CD4-positive, alpha-beta memory T cell (primary cell): ENCODE measurements around the gene OOSP3. TPM values are rescaled to one million over a fixed set of nuclear protein-coding genes. Genes with fewer than 3 reads are reported as not detected.

ENCODE experiments used
- CTCF ChIA-PET: fragments of 350-600 bp; sonication (Branson Sonifier 250); formaldehyde crosslinking; loops from one replicate; lab custom pipeline; 2021; ENCODE audit warnings: inconsistent platforms; ENCODE audit not compliant: partially characterized antibody; lab: Charles Lee
- POLR2A ChIA-PET: fragments of 350-600 bp; sonication (Branson Sonifier 250); formaldehyde crosslinking; loops from one replicate; lab custom pipeline; 2021; ENCODE audit not compliant: partially characterized antibody; lab: Charles Lee
- DNase-seq, 5 donors: peaks; one replicate each; pipeline versions ENCODE4 v3.0.0 to v3.0.0-alpha.2; 2020 to 2022; ENCODE audit warnings: mixed read lengths in 1 of 5
- H3K27ac ChIP-seq: one replicate; pipeline ENCODE4 v1.7.0; 2013; ENCODE audit warnings: low read depth, low read length
- H3K27me3 ChIP-seq: 2 replicates; pipeline ENCODE4 v1.7.0; 2013; ENCODE audit warnings: mild to moderate bottlenecking, low read length, moderate library complexity; ENCODE audit not compliant: insufficient read depth
- H3K36me3 ChIP-seq: 2 replicates; pipeline ENCODE4 v1.7.0; 2013; ENCODE audit warnings: mild to moderate bottlenecking, low read length, moderate library complexity; ENCODE audit not compliant: insufficient read depth
- H3K4me1 ChIP-seq: 2 replicates; pipeline ENCODE4 v1.7.0; 2013; ENCODE audit warnings: mild to moderate bottlenecking, low read length, moderate library complexity; ENCODE audit not compliant: insufficient read depth
- H3K4me3 ChIP-seq, 2 donors: one replicate each; pipeline ENCODE4 v1.7.0; 2013; ENCODE audit warnings: low read length in 2 of 2, mild to moderate bottlenecking in 1 of 2
- H3K9me3 ChIP-seq, 2 donors: one replicate each; pipeline ENCODE4 v1.7.0; 2013; ENCODE audit warnings: low read length in 2 of 2, control low read depth in 1 of 2; ENCODE audit not compliant: control insufficient read depth in 1 of 2
- H3K27ac Mint-ChIP-seq, 7 donors: one replicate each; pipeline ENCODE4 v1.8.0; 2020 to 2021; ENCODE audit warnings: mixed read lengths in 7 of 7, mild to moderate bottlenecking in 6 of 7, inconsistent platforms in 3 of 7, moderate library complexity in 3 of 7
- H3K27me3 Mint-ChIP-seq, 2 donors: one replicate each; pipeline ENCODE4 v1.8.0; 2020 to 2021; ENCODE audit warnings: mixed read lengths in 2 of 2
- H3K36me3 Mint-ChIP-seq, 2 donors: one replicate each; pipeline ENCODE4 v1.8.0; 2020 to 2021; ENCODE audit warnings: mixed read lengths in 2 of 2, inconsistent platforms in 1 of 2, mild to moderate bottlenecking in 1 of 2
- H3K4me1 Mint-ChIP-seq, 4 donors: one replicate each; pipeline ENCODE4 v1.8.0; 2020 to 2021; ENCODE audit warnings: mixed read lengths in 4 of 4, mild to moderate bottlenecking in 1 of 4
- H3K4me3 Mint-ChIP-seq, 8 donors: one replicate each; pipeline ENCODE4 v1.8.0; 2020 to 2021; ENCODE audit warnings: mixed read lengths in 8 of 8, mild to moderate bottlenecking in 7 of 8, moderate library complexity in 6 of 8, inconsistent platforms in 3 of 8
- H3K9me3 Mint-ChIP-seq, 8 donors: one replicate each; pipeline ENCODE4 v1.8.0; 2020 to 2021; ENCODE audit warnings: mixed read lengths in 8 of 8, mild to moderate bottlenecking in 5 of 8, inconsistent platforms in 3 of 8, moderate library complexity in 1 of 8
- intact Hi-C: fragments of 100-400 bp; cut with micrococcal nuclease; formaldehyde crosslinking; loops from one replicate; pipeline ENCODE4 v1.15.1; 2023
- polyA plus RNA-seq, 2 donors: library from polyadenylated mRNA; unstranded; fragments of 300-500 nt; fragmentation: Illumina TruSeq; gene quantifications; one replicate each; pipeline ENCODE4 v1.2.3, GENCODE V29; 2021
- total RNA-seq, 2 experiments: library from RNA; stranded (reverse); gene quantifications; one replicate each; pipeline ENCODE4 v1.2.3, GENCODE V29; 2021

Gene OOSP3
- total and polyA plus RNA-seq, 4 experiments from 2014 or later, result not detected

DNA sequence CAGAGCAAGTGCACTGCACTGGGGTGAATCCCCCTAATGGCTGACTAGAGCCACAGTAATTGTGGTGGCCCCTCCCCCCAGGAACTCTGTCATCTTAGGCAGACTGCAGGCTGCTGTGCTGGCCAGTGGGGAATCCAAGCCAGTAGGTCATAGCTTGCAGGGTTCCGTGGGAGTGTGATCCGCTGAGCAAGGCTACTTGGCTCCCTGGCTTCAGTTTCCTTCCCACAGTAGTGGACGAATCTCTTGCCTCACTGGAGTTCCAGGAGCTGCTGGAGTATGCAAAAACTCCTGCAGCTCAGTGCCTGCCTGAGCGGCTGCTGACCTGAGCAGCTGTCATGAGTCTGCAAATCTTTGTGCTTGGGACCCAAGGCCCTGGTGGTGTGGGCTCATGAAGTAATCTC is 13.2 kb downstream of the OOSP3 start:
- Mint-ChIP-seq H3K27me3 (peaks cover 5 to 8% of the 10 kb centered on the region in 2 donors), H3K27ac (no peak overlapping the region), H3K9me3 (peaks cover 3 to 53% (median 42%) of the 10 kb centered on the region in 8 donors), H3K4me1 (no peaks in the 10 kb centered on the region), H3K36me3 (peaks cover 7 to 10% of the 10 kb centered on the region in 2 donors), H3K4me3 (no peak overlapping the region)
- no peak for DNase-seq
- Histone ChIP-seq H3K4me3 (no peak overlapping the region), H3K27ac (no peak overlapping the region), H3K36me3 (no peaks in the 10 kb centered on the region), H3K4me1 (no peaks in the 10 kb centered on the region), H3K9me3 (no peaks in the 10 kb centered on the region), H3K27me3 (no peaks in the 10 kb centered on the region)
- intact Hi-C loops, result no loop called here
- POLR2A ChIA-PET, result no interaction called here
- CTCF ChIA-PET, result no interaction called here

DNA sequence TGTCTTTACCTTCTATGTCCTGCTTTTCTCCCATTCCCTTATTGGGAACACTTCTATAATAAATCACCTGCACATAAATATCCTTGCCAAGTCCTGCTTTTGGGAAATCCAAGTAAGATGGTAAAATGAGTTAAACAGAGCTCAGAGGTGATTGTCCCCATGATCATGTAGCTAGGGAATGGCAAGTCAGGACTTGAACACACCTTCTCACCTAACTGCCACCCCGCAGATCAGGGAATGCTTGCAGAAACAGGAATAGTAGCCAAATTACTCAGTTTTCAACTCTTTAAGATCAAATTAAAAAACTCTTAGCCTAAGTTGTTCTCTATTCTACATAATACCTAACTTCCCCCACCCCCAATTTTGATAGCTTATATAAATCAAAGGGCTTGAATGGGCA is 16.0 kb downstream of the OOSP3 start:
- Histone ChIP-seq H3K27ac (no peak overlapping the region), H3K4me1 (no peaks in the 10 kb centered on the region), H3K36me3 (no peaks in the 10 kb centered on the region), H3K4me3 (no peak overlapping the region), H3K27me3 (no peaks in the 10 kb centered on the region), H3K9me3 (no peaks in the 10 kb centered on the region)
- Mint-ChIP-seq H3K36me3 (no peaks in the 10 kb centered on the region), H3K4me1 (peaks cover 0 to 3% (median 0%) of the 10 kb centered on the region in 4 donors), H3K9me3 (peaks cover 0 to 25% (median 19%) of the 10 kb centered on the region in 8 donors), H3K27ac (no peak overlapping the region), H3K4me3 (no peak overlapping the region), H3K27me3 (peaks cover 5 to 9% of the 10 kb centered on the region in 2 donors)
- ChIA-PET POLR2A (no interaction called here), CTCF (no interaction called here)
- intact Hi-C loops, result no loop called here
- DNase-seq, result no peak

DNA sequence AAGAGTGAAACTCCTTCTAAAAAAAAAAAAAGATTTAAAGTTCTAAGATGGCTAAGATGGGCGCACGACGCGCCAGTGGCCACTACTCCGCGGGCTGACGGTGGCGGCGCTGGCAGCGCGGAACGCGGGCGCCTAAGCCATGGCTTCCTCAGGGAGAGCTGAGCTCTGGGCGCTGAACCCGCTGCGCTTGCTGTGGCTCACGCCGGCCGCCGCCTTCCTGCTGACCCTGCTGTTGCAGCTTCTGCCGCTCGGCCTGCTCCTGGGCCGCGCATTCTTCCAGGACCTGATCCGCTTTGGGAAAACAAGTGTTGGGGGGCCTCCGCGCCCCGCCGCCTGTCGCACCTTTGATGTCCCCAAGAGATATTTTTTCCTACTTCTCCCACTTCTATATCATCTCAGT is 19.5 kb downstream of the OOSP3 start:
- H3K4me1 Mint-ChIP-seq, result peaks cover 0 to 3% (median 0%) of the 10 kb centered on the region in 4 donors
- no peak overlapping the region for H3K27ac Mint-ChIP-seq
- Histone ChIP-seq H3K27ac (no peak overlapping the region), H3K9me3 (no peaks in the 10 kb centered on the region), H3K27me3 (no peaks in the 10 kb centered on the region), H3K36me3 (no peaks in the 10 kb centered on the region), H3K4me3 (no peak overlapping the region), H3K4me1 (no peaks in the 10 kb centered on the region)
- H3K27me3 Mint-ChIP-seq, result peaks cover 2 to 9% of the 10 kb centered on the region in 2 donors
- H3K9me3 Mint-ChIP-seq, result peaks cover 0 to 2% (median 0%) of the 10 kb centered on the region in 8 donors
- DNase-seq, result no peak
- no peak overlapping the region for H3K4me3 Mint-ChIP-seq
- intact Hi-C loops, result no loop called here
- H3K36me3 Mint-ChIP-seq, result no peaks in the 10 kb centered on the region
- ChIA-PET POLR2A (no interaction called here), CTCF (no interaction called here)

DNA sequence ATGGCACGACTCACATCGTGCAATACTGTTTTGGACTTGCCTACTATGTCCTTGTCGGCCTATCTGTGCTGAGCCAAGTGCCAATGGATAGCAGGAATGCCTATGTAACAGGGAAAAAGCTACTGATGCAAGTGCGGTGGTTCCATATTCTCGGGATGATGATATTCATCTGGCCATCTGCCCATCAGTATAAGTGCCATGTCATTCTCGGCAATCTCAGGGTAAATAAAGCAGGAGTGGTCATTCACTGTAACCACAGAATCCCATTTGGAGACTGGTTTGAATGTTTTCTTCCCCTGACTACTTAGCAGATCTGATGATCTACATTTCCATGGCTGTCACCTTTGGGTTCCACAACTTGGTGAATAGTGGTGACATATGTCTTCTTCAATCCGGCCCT is 20.1 kb downstream of the OOSP3 start:
- CTCF ChIA-PET, result no interaction called here
- Mint-ChIP-seq H3K36me3 (no peaks in the 10 kb centered on the region), H3K4me3 (no peak overlapping the region), H3K27ac (no peak overlapping the region), H3K4me1 (peaks cover 0 to 3% (median 0%) of the 10 kb centered on the region in 4 donors), H3K9me3 (peaks cover 0 to 2% (median 0%) of the 10 kb centered on the region in 8 donors), H3K27me3 (peaks cover 2 to 6% of the 10 kb centered on the region in 2 donors)
- intact Hi-C loops, result no loop called here
- POLR2A ChIA-PET, result no interaction called here
- Histone ChIP-seq H3K9me3 (no peaks in the 10 kb centered on the region), H3K27ac (no peak overlapping the region), H3K4me1 (no peaks in the 10 kb centered on the region), H3K36me3 (no peaks in the 10 kb centered on the region), H3K27me3 (no peaks in the 10 kb centered on the region), H3K4me3 (no peak overlapping the region)
- DNase-seq, result no peak

DNA sequence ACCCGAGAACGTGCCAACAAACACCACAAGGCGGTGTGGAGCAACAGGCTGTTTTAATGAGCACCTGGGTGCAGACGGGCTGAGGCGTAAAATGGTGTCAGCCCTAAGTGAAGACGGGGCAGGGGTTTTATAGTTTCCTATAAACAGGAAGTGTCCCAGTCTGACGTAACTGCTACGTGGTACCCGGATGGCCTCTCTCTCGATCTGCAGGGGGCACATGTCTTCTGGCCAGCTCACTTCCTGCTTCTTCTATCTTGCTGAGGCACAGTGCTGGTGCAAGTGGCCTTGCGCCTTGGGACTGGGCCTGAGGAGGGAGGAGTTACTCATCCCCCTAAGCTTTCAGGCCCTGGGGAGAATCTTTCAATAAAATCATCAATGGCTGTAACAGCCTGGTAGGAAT is 20.9 kb downstream of the OOSP3 start:
- Histone ChIP-seq H3K27me3 (no peaks in the 10 kb centered on the region), H3K4me3 (no peak overlapping the region), H3K4me1 (no peaks in the 10 kb centered on the region), H3K36me3 (no peaks in the 10 kb centered on the region), H3K27ac (no peak overlapping the region), H3K9me3 (no peaks in the 10 kb centered on the region)
- intact Hi-C loops, result no loop called here
- Mint-ChIP-seq H3K36me3 (no peaks in the 10 kb centered on the region), H3K27me3 (peaks cover 2 to 6% of the 10 kb centered on the region in 2 donors), H3K4me3 (no peak overlapping the region), H3K27ac (no peak overlapping the region), H3K4me1 (peaks cover 0 to 3% (median 0%) of the 10 kb centered on the region in 4 donors), H3K9me3 (peaks cover 0 to 2% (median 0%) of the 10 kb centered on the region in 8 donors)
- DNase-seq, result no peak
- ChIA-PET POLR2A (no interaction called here), CTCF (no interaction called here)

DNA sequence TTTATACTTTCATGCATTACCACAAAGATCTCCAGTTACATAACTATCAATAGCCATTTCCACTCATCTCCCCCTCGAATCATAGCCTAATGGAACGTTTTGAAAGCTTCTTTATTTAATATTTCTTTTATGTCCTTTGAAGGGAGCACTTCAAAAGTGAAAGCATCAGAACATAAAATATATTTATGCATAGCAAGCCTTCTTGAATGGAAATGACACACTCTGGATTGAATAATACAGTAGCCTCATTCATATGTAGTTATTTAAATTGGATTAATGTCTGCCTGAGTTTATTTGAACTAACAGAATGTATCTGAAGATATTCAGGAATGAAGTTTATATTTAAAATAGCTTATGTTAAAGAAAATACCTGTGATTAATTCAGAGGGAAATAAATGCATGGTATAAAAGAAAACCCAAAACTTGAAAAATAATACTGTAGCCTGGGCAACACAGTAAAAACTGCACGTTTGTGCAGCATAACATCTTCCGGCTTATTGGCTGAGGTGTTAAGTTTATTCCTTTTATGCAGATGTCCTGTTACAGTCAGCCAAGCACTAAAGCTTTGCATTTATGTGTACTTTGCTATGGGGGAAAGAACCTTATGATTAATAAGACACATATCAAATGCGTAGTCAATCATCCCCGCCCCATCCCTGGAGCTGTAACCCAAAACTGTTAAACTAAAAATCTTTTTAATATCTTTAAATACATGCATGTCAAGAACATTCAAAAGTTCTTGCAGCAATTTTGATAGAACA is 22.0 kb downstream of the OOSP3 start:
- Histone ChIP-seq H3K27ac (no peak overlapping the region), H3K36me3 (no peaks in the 10 kb centered on the region), H3K27me3 (no peaks in the 10 kb centered on the region), H3K4me1 (no peaks in the 10 kb centered on the region), H3K4me3 (no peak overlapping the region), H3K9me3 (no peaks in the 10 kb centered on the region)
- ChIA-PET POLR2A (no interaction called here), CTCF (no interaction called here)
- Mint-ChIP-seq H3K9me3 (peaks cover 0 to 4% (median under 1%) of the 10 kb centered on the region in 8 donors), H3K4me1 (peaks cover 0 to 3% (median 0%) of the 10 kb centered on the region in 4 donors), H3K27me3 (peaks cover 2 to 4% of the 10 kb centered on the region in 2 donors), H3K27ac (no peak overlapping the region), H3K36me3 (no peaks in the 10 kb centered on the region), H3K4me3 (no peak overlapping the region)
- DNase-seq, result no peak
- intact Hi-C loops, result no loop called here

DNA sequence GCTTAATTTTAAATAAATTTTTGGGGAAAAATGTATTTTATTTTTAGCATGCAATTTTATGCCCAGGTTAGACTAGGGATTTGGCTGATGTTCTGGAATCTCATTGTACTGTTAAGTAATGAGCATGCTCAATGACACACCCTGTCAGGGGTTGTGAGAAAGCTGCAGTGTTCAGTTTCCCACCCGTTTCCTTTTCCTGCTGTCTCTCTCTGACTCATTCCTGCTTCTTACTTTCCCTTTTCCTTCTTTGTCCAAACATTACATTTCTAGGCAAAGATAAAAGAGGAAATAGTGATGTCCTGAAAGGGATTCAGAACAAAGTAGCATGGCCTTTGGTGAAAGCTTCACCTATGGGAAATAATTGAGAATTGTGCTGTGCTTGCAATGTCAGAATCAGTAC is 22.7 kb downstream of the OOSP3 start:
- Histone ChIP-seq H3K4me1 (no peaks in the 10 kb centered on the region), H3K27ac (no peak overlapping the region), H3K9me3 (no peaks in the 10 kb centered on the region), H3K36me3 (no peaks in the 10 kb centered on the region), H3K27me3 (no peaks in the 10 kb centered on the region), H3K4me3 (no peak overlapping the region)
- CTCF ChIA-PET, result no interaction called here
- Mint-ChIP-seq H3K27ac (no peak overlapping the region), H3K4me3 (no peak overlapping the region), H3K9me3 (peaks cover 0 to 6% (median 1%) of the 10 kb centered on the region in 8 donors), H3K36me3 (no peaks in the 10 kb centered on the region), H3K27me3 (peaks cover 2% of the 10 kb centered on the region in 2 donors), H3K4me1 (peaks cover 0 to 3% (median 0%) of the 10 kb centered on the region in 4 donors)
- no peak for DNase-seq
- POLR2A ChIA-PET, result no interaction called here
- intact Hi-C loops, result no loop called here
